Activated T-cell treated with anti-CD3 and anti-CD28 coated beads, Interleukin-2, amount 50 U/mL, for 4 hours (primary cell): ENCODE data around the gene IER3. TPM values are rescaled to one million over a fixed set of nuclear protein-coding genes. Genes with fewer than 3 reads are reported as not detected.
A peak's percentile ranks its signal among the peaks of the same experiment; 100 is the strongest.
"Not testable (repeated sequence)": the region's sequence is repeated elsewhere in the genome, so short reads cannot be mapped to it uniquely, and the experiment has no call there.

ENCODE experiments used
- ATAC-seq, 2 donors: fragments of 200-7000 bp; cut with Tn5 transposase; one replicate each; pipeline ENCODE4 v1.10.0; 2021
- DNase-seq: peaks from one replicate; pipeline ENCODE4 v3.0.0-alpha.2; 2020
- H3K27me3 Mint-ChIP-seq: one replicate; pipeline ENCODE4 v1.8.0; 2021; ENCODE audit warnings: low read depth, mixed read lengths
- H3K36me3 Mint-ChIP-seq: one replicate; pipeline ENCODE4 v1.8.0; 2022; ENCODE audit warnings: mixed read lengths; ENCODE audit not compliant: insufficient read depth
- H3K4me1 Mint-ChIP-seq: one replicate; pipeline ENCODE4 v1.8.0; 2021; ENCODE audit warnings: low read depth, mixed read lengths
- H3K4me3 Mint-ChIP-seq: one replicate; pipeline ENCODE4 v1.8.0; 2021; ENCODE audit warnings: mild to moderate bottlenecking, moderate library complexity, mixed read lengths
- H3K9me3 Mint-ChIP-seq: one replicate; pipeline ENCODE4 v1.8.0; 2021; ENCODE audit warnings: mixed read lengths
- total RNA-seq, 3 donors: library from RNA; stranded (reverse); gene quantifications; one replicate each; pipeline ENCODE4 v1.2.1, GENCODE V29; 2021

Gene IER3
- total RNA-seq, 3 donors from 2014 or later: 519 to 552 (median 531) TPM

GRCh38 chr6:30719791-30720737, 24.3 kb downstream of the IER3 start, which contains the start of gene TUBB:
Gene TUBB (plus strand): TSS chr6:30720352. CDS start chr6:30720507, 155 bp downstream.
- ATAC-seq: peak; percentile 71 to 73
- Mint-ChIP-seq H3K4me3 (peak within 1 kb of the TSS; percentile 99), H3K27me3 (no peaks in the 10 kb centered on the region), H3K36me3 (peaks cover 37% of the 10 kb centered on the region), H3K9me3 (no peaks in the 10 kb centered on the region), H3K4me1 (peaks cover 56% of the 10 kb centered on the region)
- peak; percentile 91 for DNase-seq

- ATAC-seq (no peak), DNase-seq (no peak)
- Mint-ChIP-seq H3K4me3 (peak overlapping the region; percentile 99), H3K27me3 (no peaks in the 10 kb centered on the region), H3K4me1 (peaks cover 52% of the 10 kb centered on the region), H3K9me3 (no peaks in the 10 kb centered on the region), H3K36me3 (peaks cover 36% of the 10 kb centered on the region)
Observed at GRCh38 chr6:30719356-30719755, 25.0 kb downstream of the IER3 start.

- H3K4me3 Mint-ChIP-seq: peak overlapping the region; percentile 90
- H3K27me3 Mint-ChIP-seq, H3K9me3 Mint-ChIP-seq, ATAC-seq, DNase-seq: not testable (repeated sequence)
- peaks cover 33% of the 10 kb centered on the region for H3K36me3 Mint-ChIP-seq
- peaks cover 40% of the 10 kb centered on the region for H3K4me1 Mint-ChIP-seq
Observed at GRCh38 chr6:30717845-30718720, 26.3 kb downstream of the IER3 start.

- H3K36me3 Mint-ChIP-seq: peaks cover 34% of the 10 kb centered on the region
- H3K4me3 Mint-ChIP-seq: peak within 1 kb of the TSS; percentile 90
- H3K27me3 Mint-ChIP-seq: no peaks in the 10 kb centered on the region
- H3K9me3 Mint-ChIP-seq: no peaks in the 10 kb centered on the region
- H3K4me1 Mint-ChIP-seq: peaks cover 37% of the 10 kb centered on the region
- DNase-seq (peak; percentile 99), ATAC-seq (peak; percentile 78 to 81)
Observed at GRCh38 chr6:30717129-30717844, 27.1 kb downstream of the IER3 start, which contains the start of gene MDC1. Gene MDC1 (minus strand): TSS chr6:30717281. CDS start chr6:30715175, 2,106 bp downstream.

- DNase-seq: no peak
- H3K4me3 Mint-ChIP-seq: peak overlapping the region; percentile 90
- peaks cover 34% of the 10 kb centered on the region for H3K36me3 Mint-ChIP-seq
- H3K4me1 Mint-ChIP-seq: peaks cover 42% of the 10 kb centered on the region
- no peak for ATAC-seq
- no peaks in the 10 kb centered on the region for H3K27me3 Mint-ChIP-seq
- H3K9me3 Mint-ChIP-seq: no peaks in the 10 kb centered on the region
Observed at GRCh38 chr6:30716879-30717128, 27.5 kb downstream of the IER3 start.

- H3K4me3 Mint-ChIP-seq: no peak overlapping the region
- no peak for ATAC-seq
- H3K4me1 Mint-ChIP-seq: peaks cover 38% of the 10 kb centered on the region
- no peak for DNase-seq
- H3K9me3 Mint-ChIP-seq: no peaks in the 10 kb centered on the region
- H3K27me3 Mint-ChIP-seq: no peaks in the 10 kb centered on the region
- H3K36me3 Mint-ChIP-seq: peaks cover 41% of the 10 kb centered on the region
Observed at GRCh38 chr6:30714263-30714662, 30.1 kb downstream of the IER3 start.

- no peak for ATAC-seq
- Mint-ChIP-seq H3K4me3 (no peak overlapping the region), H3K36me3 (peaks cover 49% of the 10 kb centered on the region), H3K4me1 (peaks cover 29% of the 10 kb centered on the region), H3K27me3 (no peaks in the 10 kb centered on the region), H3K9me3 (no peaks in the 10 kb centered on the region)
- DNase-seq: no peak
Observed at GRCh38 chr6:30712441-30712945, 31.9 kb downstream of the IER3 start.

- no peaks in the 10 kb centered on the region for H3K9me3 Mint-ChIP-seq
Observed at GRCh38 chr6:30711758-30712380, 32.5 kb downstream of the IER3 start.

GRCh38 chr6:30709101-30709868, 35.1 kb downstream of the IER3 start:
- Mint-ChIP-seq H3K27me3 (no peaks in the 10 kb centered on the region), H3K9me3 (no peaks in the 10 kb centered on the region), H3K4me1 (peaks cover 11% of the 10 kb centered on the region), H3K4me3 (no peak overlapping the region), H3K36me3 (peaks cover 62% of the 10 kb centered on the region)
- DNase-seq (no peak), ATAC-seq (no peak)

More at GRCh38 chr6:30711758-30712380, 32.5 kb downstream of the IER3 start:
- Mint-ChIP-seq H3K4me1 (peaks cover 25% of the 10 kb centered on the region), H3K27me3 (no peaks in the 10 kb centered on the region), H3K4me3 (no peak overlapping the region), H3K36me3 (peaks cover 52% of the 10 kb centered on the region)
- ATAC-seq (no peak), DNase-seq (no peak)

GRCh38 chr6:30707281-30707850, 37.0 kb downstream of the IER3 start:
- no peaks in the 10 kb centered on the region for H3K9me3 Mint-ChIP-seq
- peaks cover 61% of the 10 kb centered on the region for H3K36me3 Mint-ChIP-seq
- no peak overlapping the region for H3K4me3 Mint-ChIP-seq
- DNase-seq (no peak), ATAC-seq (no peak)
- H3K27me3 Mint-ChIP-seq: no peaks in the 10 kb centered on the region
- H3K4me1 Mint-ChIP-seq: peaks cover 7% of the 10 kb centered on the region

GRCh38 chr6:30705620-30706019, 38.7 kb downstream of the IER3 start:
- peaks cover 48% of the 10 kb centered on the region for H3K36me3 Mint-ChIP-seq
- no peaks in the 10 kb centered on the region for H3K27me3 Mint-ChIP-seq
- no peaks in the 10 kb centered on the region for H3K9me3 Mint-ChIP-seq
- no peaks in the 10 kb centered on the region for H3K4me1 Mint-ChIP-seq
- DNase-seq: no peak
- ATAC-seq: no peak
- H3K4me3 Mint-ChIP-seq: no peak overlapping the region

- H3K9me3 Mint-ChIP-seq: no peaks in the 10 kb centered on the region
- H3K36me3 Mint-ChIP-seq: peaks cover 53% of the 10 kb centered on the region
- no peaks in the 10 kb centered on the region for H3K4me1 Mint-ChIP-seq
- no peaks in the 10 kb centered on the region for H3K27me3 Mint-ChIP-seq
- DNase-seq (no peak), ATAC-seq (no peak)
- H3K4me3 Mint-ChIP-seq: no peak overlapping the region
Observed at GRCh38 chr6:30703821-30704220, 40.5 kb downstream of the IER3 start.

- H3K27me3 Mint-ChIP-seq: no peaks in the 10 kb centered on the region
- peaks cover 49% of the 10 kb centered on the region for H3K36me3 Mint-ChIP-seq
- ATAC-seq (no peak), DNase-seq (no peak)
- no peaks in the 10 kb centered on the region for H3K4me1 Mint-ChIP-seq
- H3K9me3 Mint-ChIP-seq: no peaks in the 10 kb centered on the region
- no peak overlapping the region for H3K4me3 Mint-ChIP-seq
Observed at GRCh38 chr6:30703011-30703410, 41.3 kb downstream of the IER3 start.
